Dermis microvascular lymphatic vessel endothelial cell (primary cell): ENCODE results near the gene KLK10. TPM values are rescaled to one million over a fixed set of nuclear protein-coding genes. Genes with fewer than 3 reads are reported as not detected.

Source experiments
- DNase-seq, 2 donors: peaks; one replicate each; pipeline versions ENCODE4 v3.0.0 to v3.0.0-alpha.2; 2010; ENCODE audit warnings: low read depth in 2 of 2
- total RNA-seq: library from RNA; depleted of rRNA; stranded (reverse); fragments of >200 nt; gene quantifications from 2 replicates; pipeline ENCODE4 v1.2.1, GENCODE V29; 2014

Gene KLK10
- total RNA-seq, 1 donor from 2014 or later, result 0.13 TPM

DNA sequence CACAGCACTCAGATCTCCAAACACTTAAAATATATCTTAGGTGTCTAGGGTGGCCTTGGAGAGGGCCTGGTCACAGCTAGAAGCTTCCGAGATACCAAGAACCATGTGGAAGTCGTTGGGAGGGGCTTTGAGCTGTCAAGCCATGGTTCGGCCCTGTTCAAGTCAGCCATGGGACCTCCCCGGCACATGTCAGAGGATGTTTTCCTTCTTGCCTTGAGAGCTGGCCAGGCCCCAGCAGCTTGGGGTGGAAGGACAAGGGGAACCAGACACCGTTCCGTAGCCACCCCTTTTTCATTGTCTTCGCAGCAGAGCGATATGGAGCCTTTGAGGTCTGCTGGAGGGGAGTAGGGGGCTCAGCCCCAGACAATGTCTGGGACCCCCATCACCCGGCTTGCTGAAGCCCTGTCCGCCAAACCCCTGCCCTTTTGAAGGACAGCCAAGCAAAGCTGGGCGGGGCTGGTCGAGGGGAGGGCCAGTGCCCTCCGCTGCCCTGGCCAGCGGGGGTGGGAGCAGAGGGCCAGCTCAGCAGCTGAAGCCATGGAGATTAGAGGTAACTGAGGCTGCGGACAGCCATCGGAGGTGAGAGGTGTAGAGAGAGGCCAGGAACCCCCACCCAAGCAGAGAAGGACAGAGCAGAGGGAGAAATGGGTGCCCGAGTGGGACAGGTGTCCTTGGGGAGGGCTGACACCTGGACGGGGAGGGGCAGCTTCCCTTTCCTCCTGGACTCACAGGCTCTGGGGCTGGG, 6.5 kb upstream of the KLK10 start:
- no peak for DNase-seq

DNA sequence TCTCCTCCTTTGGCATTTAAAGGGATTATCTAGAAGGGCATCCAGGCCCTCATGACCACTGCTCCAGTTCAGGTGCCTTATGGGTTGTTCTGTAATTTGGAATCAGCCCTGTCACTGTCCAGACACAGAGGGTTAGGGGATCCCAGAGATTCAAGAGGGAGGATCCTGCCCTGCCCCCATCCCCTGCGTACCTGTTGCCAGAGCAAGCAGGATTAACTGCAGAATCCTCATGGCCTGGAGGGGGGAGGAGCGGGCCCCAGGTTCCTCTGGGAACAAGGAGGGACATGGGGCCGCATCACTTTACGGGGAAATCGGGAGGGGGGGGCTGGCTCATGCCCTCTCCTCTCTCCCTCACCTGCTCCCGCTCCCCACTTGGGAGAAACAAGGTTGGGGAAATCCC, 5.9 kb upstream of the KLK10 start:
- DNase-seq, result no peak

DNA sequence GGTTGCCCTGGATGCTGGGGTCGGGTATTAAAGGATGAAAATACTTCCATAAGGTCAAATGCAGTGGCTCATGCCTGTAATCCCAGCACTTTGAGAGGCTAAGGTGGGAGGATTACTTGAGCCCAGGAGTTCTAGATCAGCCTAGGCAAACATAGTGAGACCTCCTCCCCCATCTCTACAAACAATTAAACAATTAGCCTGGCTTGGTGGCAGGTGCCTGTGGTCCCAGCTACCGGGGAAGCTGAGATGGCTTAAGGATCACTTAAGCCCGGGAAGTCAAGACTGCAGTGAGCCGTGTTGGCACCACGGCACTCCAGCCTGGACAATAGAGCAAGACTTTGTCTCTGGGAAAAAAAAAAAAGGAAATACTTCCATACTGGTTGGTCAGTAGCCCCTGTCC, 5.4 kb upstream of the KLK10 start:
- no peak for DNase-seq

DNA sequence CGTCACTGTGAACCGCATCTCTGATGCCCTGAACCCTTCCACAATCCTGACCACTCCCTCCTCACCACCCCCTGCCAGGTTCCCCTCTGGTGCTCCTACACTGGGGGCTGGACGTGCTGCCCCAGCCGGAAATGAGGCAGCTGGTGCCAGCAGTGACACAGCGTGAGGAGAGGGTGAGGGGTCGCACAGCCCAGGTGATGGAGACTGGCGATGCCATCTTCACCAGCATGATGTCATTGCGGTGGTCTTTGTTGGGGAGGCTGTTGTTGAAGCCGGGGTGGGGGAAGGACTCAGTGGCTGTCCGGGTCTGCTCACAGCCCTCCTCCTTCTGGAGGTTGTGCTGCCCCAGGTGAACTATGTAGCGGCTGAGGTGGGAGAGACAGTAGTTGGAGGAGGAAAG, 4.4 kb upstream of the KLK10 start:
- DNase-seq, result no peak

DNA sequence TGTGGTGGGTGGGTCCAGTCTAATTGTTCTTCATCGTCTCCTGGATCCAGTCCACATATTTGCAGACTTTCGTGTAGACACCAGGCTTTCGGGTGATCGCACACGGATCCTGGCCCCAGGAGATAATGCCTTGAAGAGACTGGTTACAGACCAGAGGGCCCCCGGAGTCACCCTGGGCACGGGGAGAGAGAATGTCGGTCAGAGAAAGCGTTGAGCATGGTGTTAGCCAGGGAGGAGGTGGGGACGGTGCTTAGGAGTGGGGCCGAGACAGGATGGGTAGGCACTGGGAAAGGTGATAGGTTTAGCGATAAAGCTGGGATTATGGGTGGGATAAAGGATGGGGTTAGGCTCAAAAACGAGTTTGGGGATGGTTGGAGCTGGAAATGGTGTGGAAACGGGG, 3.0 kb upstream of the KLK10 start:
- DNase-seq, result no peak

DNA sequence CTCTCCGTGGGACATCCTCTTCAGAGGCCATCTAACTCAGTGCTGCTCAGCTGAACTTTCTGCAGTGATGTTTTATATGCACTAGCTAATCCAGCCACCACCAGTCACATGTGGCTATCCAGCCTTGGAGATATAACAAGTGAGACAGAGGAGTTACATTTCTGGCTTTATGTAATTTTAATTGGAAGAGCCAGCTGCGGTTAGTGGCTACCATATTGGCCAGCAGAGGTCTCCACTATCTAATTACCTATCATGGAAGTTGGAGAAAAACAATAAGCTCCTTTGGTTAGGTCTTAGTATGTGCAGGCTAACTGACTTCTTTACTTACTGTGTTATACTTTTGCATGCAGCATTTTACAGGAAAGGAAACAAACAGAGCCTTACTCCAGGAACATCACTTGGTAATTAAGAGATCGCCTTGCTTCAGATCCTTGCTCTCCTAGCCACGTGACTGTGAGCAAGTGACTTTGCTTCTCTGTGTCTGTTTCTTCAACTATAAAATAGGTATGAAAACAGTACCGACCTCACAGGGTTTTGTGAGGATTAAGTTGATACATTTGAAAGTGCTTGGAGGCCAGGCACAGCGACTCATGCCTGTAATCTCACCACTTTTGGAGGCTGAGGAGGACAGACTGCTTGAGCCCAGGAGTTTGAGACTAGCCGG, 1.6 kb upstream of the KLK10 start:
- DNase-seq, result peak; percentile 37 to 55

DNA sequence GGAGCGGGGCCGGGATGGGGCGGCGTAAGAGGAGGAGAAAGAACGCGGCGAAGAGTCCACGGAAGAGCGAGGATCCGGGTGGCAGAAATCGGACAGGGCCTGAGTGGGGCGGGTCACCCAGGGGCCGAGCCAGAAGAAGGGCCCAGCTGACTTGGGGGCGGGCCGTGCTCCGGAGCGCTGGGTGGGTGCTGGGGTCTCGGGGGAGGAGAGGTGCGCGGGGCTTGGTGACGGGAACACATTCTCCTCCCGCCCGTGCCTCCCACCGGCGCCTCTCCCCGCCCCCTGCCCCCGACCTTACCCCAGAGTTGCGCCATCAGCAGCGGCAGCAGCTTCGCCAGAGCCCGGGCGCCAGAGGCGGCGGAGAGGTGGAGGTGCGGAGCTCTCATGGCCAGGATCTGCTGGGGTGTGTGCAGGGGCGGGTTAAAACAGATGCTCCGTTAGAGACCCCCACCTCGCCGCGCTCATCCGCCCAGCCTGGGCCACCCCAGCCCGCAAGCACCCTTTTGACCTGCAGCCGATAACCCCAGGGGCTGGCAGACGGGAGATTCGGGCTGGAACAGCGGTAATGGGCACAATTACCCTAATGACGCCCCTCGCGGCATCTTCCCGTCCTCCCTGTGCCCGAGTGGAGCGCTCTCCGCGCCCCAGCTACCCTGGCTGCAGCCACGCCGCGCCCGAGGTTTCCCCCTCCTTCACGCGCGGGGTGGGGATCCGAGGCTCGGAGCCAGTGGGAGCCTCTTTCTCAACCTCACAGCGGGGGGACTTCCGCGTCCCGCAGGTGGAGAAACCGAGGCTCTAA, 565 bp downstream of the KLK10 start:
- DNase-seq, result no peak

DNA sequence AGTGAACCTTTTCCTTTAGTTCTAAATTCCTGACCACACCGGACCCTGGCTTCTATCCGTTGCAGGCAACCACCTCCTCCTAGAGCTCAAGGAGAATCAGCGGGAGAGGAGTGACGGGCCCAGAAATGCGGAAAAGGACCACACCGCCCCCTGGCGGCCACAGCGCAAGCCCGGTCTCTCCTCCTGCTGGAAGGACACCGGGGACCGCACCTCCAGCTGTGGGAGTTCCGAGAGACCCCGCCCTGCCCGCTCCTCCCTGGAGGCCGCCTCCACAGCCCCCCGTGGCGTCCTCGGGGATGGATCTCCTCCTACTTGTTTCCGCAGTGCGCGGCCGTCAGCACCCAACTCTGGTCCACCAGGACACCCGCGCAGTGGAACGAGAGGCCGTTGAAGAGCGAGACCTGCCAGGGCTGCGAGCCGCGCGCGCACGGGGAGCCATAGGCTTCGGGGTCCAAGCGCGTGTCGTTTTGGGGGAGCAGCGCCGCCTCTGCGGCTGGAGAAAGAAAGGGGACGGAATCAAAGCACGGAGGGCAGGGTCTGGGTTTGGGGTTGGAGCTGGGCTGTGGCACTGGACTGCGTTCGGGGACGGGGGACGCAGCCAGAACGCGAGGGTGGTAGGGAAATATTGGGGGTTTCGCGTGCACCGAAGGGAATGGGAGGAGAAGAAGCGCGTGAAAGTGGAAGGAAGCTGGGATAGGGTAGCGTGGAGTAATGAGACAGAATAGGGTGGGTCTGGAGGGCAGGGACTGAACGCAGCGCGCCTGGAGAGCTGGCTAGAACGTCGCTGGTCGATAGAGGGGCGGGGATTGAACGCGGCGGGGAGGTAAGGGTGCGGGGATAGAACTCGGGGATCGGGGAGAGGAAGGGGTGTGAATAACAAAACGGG, 2.5 kb downstream of the KLK10 start:
- peak in 1 of 2 donors; percentile 40 for DNase-seq

DNA sequence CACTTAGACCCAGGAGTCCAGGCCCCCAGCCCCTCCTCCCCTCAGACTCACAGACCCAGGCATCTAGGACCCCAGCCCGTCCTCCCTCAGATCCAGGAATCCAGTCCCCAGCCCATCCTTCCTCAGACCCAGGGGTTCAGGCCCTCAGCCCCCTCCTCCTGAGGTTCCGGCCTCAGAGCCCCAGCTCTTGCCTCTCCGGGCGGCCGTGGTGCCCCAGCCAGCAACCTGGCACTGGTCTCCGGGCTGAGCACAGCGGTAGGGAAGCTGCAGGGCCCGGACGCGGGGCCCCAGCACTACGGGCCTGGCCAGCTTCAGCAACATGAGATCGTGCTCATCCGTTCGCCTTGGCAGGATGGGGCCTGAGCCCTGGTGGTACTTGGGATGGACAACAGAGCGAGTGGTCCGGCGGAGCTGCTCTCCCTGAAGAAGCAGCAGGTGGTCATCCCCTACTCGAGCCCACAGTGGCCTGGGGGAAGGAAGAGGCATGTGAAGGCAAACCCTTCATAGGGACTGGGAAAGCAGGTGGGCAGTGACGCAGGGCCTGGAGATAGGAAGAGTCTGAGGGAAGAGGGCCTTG, 3.7 kb downstream of the KLK10 start:
- no peak for DNase-seq

DNA sequence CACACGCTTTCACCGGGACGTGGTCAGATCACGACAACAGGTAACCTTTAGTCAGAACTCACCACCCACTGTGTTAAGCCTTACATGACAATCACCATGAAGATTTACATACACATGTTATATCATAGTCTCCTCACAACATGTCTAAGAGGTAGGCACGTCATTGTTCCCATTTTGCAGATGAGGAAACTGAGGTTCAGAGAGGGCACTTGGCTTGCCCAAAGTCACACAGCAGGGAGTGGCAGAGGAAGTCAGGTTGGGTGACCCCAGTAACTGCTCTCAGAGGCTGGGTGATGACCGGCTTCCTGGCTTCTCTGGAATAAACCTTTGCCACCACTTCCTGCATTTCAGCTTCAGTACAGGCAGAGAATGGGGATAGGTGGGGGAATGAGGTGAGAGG, 5.3 kb downstream of the KLK10 start:
- DNase-seq, result no peak

DNA sequence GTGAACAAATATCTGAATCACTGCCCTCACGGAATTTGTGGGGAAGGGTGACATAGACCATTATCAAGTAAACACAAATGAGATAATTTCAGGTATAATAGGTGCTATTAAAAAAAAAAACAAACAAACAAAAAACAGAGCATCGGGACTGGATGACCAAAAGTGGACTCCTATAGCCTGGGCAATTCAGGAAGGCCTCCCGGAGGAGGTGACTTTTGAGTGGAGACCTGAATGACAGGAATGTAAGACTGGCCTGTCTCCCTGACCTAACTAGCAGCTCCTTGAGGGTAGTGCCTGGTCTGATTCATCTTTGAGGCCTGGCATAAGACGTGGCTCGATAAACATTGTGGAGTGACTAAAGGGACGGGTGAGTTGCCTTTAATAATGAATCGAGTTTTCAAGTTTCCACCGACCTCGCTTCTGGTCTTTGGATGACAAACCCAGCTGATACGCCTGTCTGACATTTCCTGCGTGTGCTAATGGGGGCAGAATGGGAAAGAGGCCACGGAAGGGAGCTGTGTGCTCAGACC, 6.8 kb downstream of the KLK10 start:
- no peak for DNase-seq

DNA sequence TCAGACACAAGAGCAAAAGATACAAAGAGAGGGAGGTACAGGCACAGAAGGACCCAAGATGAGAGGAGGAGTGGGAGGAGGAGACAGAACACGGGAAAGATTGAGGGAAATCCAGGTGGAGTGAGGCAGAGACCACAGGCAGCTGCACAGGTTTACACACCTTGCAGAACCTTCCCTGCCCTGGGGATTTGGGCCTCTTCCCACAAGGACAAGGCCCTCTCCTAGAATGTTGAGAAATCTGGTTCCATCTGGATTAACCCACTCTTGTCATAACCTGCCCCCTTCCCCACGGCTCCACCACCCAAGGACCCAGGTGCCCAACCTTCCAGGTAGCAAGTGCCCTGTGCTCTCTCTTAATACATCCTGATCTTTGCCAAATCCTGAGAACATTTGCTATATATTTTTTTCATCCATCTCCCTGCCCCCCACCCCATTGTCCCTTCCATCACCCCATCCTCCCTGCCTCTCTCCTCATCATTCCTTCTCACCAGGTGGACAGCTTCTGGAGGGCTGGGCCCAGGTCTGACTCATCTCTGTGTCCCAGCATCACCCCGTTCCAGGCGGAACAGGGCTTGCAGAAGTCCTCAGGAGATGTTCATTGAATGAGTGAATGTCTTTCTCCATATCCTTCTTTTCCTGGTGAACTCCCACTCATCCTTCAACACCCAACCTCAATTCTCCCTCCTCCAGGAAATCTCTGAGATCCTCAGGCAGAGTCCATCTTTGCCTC, 9.3 kb downstream of the KLK10 start:
- DNase-seq, result no peak

DNA sequence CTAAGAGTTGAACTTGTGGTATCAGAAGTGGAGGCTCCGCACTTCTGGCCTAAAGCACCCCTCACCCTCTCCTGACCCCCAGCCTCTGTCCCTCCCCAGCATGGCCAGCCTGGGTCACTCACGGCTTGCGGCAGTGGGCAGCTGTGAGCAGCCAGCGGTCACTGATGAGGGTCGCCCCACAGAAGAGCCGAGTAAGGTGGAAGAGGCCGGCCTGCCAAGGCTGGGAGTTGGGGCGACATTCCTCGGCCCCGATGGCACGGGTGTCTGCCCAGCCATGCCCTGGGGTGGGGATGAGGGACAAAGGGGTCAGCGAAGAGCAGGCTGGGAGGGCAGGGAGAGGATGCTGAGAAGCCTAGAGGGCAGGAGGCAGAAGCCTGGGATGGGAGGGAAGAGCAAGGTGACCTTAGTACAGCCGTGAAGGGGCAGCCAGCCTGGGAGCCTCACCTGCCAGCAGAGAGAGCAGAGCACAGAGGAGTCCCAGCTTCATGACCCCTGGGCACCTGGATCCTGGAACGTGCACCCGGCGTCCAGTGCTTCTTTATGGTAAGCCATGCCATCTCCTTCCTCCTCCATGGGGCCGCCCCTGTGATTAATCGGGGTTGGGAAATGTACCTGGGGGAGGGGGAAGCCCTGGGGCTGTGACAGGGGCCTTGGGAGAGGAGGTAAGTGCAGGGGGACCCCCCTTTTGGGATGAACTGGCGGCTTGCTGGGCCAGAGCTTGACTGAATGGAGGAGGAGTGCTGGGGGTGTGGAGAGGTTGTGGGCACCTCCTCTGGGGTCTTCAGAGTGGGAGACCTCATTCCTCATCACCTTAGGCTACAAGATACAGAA, 10.2 kb downstream of the KLK10 start:
- DNase-seq, result no peak

DNA sequence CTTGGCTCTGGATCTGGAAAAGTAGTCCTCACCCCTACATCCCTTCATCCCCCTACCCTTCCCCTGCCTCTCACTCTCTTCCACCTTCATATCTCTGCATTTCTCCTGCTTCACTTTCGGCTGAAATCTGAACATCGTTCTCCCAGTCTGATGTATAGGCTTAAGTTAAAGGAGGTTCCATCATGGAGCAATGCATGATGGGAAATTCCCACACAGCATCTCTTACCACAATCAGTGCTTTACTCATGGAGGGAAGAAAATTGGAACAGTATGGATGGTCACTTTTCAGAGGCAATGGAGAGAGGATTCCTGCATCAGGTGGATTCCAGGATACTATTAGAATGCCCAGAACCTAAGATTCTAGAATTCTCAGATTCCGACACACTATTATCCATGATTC, 12.0 kb downstream of the KLK10 start:
- DNase-seq, result no peak

DNA sequence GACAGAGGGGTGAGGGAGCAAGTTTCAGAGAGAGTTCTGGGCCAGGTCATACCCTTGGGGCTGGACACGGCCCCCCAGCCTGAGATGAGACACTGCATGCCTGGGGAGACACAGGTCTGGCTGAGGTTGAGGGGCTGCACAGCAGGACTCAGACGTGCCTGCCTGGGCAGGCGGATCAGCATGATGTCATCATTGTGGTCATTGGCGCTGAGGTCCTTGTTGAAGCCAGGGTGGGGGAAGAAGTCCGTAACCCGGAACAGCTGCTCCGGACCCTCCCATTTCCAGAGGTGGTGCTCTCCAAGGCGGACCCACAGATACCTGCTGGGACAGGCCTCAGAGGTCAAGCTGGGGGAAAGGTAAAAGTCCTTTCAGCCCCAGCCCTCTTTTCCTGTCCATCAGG, 13.1 kb downstream of the KLK10 start:
- no peak for DNase-seq

DNA sequence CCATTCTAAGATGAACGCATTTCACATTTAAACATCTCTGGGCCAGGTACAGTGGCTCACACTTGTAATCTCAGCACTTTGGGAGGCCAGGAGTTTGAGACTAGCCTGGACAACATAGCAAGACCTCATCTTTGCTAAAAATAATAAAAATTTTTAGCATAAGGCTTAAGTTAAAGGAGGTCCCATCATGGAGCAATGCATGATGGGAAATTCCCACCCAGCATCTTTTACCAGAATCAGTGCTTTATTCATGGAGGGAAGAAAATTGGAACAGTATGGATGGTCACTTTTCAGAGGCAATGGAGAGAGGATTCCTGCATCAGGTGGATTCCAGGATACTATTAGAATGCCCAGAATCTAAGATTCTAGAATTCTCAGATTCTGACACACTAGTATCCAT, 14.3 kb downstream of the KLK10 start:
- no peak for DNase-seq

DNA sequence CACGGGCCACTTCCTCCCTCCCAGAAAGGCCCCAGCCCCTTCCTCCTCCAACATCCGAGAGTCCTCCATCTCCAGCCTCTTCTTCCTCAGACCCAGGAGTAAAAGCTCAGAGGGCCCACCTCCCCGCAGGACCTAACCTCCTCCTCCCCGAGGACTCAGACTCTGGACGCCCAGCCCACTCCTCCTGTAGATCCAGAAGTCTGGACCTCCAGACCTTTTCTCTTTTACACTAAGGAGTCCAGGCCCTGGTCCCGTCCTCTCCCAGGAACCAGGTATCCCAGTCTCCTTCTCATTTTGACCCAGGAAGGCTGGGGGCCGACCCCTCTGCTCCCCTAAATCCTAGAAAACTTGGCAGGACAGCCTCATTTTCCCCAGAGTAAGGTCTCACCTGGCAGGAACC, 16.2 kb downstream of the KLK10 start:
- DNase-seq, result no peak

DNA sequence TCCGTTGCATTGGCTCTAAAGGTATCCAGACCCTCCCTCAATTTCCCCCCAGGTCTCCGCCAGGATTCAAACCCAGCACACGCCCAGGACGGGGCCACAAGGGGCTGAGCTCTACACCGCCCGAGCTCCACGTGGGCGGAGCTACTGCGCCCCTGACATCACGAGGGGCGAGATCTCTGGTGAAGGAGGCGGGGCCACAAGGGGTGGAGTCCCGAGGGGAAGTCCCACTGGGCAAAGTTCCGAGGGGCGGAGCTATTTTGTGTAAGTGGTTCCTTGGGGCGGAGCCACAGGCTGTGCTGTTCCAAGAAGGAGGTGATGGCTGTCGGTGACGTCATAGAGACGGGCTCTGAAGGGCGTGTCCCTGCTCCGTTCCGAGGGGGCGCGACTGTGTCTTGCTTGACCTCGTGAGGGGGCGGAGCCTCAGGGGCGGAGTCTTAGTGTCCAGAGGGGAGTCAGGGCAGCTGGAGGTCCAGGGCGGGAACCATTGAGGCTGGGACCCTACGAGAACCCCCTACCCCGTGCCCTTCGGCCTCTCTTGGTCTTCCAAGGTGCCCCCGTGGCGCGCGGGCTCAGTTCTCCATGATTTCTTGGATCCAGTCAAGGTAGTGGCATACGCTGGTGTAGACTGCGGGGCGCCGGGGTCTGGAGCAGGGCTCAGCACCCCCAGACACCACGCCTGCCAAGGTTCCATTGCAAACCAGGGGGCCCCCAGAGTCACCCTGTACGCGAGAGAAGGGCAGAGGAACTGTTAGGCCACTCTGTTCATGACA, 16.8 kb downstream of the KLK10 start:
- DNase-seq, result no peak

DNA sequence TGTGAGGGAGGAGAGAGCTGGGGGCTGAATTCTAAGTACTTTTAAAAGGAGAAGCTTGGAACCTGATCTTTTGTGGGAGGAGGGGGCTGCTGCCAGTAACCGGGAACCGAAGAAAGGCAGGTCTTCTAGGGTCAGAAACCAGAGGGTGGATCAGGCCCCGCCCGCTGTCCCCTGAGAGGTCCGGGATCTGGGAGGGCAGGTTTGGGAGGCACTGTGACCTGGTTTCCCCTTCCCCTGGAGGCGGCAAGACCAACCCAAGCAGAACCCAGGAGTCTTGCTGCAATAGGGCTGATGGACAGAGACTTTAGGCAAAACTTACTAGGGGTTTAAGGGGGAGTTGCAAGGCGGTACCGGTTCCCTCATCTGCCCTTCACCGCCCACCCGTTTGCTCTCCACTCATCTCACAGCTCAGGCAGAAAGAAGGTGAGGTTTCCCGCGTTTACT, 17.4 kb downstream of the KLK10 start:
- no peak for DNase-seq
